AG09309 (cell line): ENCODE results near the gene PICK1.

ENCODE experiments used
- DNase-seq: peaks from one replicate; pipeline ENCODE4 v3.0.0-alpha.2; 2010; ENCODE audit warnings: low read depth
- H3K4me3 ChIP-seq: 2 replicates; pipeline ENCODE4 v1.5.1; 2011; ENCODE audit warnings: mild to moderate bottlenecking, low read depth, low read length, moderate library complexity; ENCODE audit not compliant: control insufficient read depth
- TF ChIP-seq, protein P1 (sequence below): IDR thresholded peaks from 2 replicates; pipeline ENCODE4 v1.5.1; 2011; ENCODE audit warnings: mild to moderate bottlenecking, low read depth, low read length, inconsistent platforms; ENCODE audit not compliant: insufficient read depth, control insufficient read depth; ENCODE audit errors: missing control alignments

The PICK1 gene

DNA sequence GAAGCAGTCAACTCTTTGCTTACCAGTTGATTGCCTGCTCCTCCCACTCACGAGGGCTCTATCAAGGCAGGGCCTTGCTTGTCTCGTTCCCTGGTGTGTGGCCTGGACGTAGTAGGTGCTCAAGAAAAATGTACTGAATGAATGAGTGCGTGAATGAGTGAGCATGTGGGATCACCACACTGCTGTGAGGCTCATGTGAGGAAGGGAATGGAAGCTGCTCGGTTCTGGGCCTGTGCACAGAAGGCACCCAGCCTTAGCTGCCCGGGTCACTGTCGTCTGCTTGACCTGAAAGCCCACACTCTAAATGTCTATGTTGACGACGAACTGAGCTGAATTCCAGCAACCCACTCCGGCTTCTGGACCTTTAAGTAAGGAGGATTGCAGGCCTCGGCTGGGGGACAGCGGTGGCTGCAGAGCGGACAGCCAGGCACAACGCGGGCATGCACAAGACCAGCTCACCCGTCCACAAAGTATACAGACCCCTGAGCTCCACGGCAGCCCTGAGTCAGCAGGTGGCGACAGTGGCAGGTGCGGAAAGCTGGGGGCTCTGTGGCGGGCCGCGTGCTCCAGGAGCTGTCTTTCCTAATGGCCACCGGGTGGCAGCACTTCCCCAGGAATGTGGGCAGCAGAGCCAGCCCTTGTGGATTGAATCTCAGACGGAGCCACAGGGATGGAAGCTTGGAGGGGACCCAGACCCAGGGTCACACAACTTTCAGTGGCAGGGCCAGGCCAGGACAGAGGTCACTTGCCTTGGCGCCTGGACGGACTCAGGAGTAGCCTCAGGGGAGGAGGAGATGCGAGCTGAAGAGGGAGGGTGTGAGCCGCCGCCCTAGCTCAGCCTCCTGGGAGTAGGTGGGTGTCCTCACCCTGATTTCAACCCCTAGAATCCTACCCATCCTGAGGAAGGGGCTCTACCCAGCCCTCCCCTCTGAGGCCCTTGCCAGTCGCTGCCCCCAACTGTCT lies 5.0 kb upstream of the PICK1 start:
- no peak overlapping the region for H3K4me3 ChIP-seq
- TF ChIP-seq, protein P1, sequence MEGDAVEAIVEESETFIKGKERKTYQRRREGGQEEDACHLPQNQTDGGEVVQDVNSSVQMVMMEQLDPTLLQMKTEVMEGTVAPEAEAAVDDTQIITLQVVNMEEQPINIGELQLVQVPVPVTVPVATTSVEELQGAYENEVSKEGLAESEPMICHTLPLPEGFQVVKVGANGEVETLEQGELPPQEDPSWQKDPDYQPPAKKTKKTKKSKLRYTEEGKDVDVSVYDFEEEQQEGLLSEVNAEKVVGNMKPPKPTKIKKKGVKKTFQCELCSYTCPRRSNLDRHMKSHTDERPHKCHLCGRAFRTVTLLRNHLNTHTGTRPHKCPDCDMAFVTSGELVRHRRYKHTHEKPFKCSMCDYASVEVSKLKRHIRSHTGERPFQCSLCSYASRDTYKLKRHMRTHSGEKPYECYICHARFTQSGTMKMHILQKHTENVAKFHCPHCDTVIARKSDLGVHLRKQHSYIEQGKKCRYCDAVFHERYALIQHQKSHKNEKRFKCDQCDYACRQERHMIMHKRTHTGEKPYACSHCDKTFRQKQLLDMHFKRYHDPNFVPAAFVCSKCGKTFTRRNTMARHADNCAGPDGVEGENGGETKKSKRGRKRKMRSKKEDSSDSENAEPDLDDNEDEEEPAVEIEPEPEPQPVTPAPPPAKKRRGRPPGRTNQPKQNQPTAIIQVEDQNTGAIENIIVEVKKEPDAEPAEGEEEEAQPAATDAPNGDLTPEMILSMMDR: peak; percentile 76
- peak; percentile 28 for DNase-seq

DNA sequence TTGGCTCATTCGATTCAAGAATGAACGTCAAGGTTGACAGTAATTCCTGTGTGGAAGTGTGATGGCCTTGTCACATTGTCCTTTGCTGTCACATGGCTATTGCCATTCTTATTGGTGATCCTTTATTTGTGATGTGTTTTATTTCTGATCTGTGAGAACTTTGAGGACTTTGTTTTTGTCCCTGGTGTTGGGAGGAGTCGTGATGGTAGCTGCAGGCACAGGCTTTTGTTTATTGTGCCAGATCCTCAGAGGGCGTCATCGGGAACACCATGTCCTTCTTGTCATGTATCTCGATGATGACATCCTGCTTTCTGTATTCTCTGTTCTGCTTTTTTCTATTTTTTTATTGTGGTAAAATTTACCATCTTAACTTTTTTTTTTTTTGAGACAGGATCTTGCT lies 5.6 kb downstream of the PICK1 start:
- DNase-seq: no peak
- H3K4me3 ChIP-seq: no peak overlapping the region
- TF ChIP-seq, protein P1: no peak

DNA sequence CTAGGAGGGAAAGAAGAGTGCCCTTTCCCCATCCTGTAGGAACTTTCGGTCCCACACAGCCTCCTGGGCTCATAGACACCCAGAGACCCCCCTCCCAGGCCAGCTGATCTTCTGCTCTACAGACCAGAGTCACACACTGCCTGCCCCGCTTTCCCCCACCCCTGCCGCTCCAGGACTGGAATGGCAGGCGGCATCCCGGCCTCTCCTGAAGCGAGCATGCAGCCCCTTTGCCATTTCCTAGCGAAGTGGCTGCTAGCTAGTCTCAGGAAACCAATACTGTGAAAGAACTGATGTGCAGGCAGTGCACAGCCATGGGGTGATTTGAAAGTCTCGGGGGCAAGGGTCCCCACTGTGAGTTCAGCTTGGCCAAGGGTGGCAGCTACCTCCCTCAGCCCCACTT lies 8.3 kb downstream of the PICK1 start:
- TF ChIP-seq, protein P1: no peak
- H3K4me3 ChIP-seq: no peak overlapping the region
- DNase-seq: no peak

DNA sequence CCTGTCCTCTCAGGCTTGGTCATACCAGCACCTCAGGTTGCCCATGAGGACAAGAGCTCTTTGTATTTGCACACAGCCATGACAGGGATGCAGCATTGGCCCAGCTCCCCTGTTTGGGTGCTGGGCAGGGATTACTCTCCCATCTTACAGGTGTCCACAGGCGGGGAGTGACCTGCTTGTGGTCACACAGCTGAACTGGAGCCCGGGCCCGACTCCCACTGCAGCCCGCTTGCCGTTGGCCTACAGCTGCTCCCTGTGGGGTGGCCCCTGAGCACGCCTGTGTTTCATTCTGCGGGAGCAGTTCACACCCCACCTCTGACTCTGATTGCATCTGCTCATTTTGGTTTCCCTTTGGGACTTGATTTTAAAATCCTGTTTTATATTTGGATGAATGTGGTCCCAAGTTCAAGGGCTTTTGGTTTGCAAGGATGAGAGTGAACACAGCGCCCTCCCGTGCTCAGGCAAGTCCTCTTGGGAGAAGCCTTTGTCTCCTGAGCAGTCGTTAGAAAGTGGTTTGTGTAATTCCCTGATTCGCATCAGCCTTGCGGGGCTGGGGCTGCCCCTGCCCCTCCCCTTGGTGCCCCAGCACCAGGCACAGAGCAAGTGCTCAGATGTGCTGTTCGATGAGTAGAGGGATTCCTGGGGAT lies 9.3 kb downstream of the PICK1 start:
- no peak for DNase-seq
- TF ChIP-seq, protein P1: no peak
- no peak overlapping the region for H3K4me3 ChIP-seq

DNA sequence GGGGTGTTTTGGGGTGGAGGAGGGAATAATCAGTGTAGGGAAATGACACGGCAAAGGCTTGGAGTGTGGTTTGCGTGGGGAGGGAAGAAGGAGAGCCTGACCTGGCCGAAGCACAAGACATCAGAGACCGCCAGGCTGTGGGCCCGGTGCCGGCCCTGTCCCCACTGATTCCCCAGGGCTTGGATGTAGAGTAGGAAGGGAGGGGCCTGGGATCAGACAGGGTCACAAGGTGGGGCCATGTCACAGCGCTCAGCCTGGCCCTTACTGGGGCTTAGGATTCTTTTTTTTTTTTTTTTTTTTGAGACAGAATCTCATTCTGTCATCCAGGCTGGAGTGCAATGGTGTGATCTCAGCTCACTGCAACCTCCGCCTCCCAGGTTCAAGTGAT lies 9.8 kb downstream of the PICK1 start:
- DNase-seq: no peak

DNA sequence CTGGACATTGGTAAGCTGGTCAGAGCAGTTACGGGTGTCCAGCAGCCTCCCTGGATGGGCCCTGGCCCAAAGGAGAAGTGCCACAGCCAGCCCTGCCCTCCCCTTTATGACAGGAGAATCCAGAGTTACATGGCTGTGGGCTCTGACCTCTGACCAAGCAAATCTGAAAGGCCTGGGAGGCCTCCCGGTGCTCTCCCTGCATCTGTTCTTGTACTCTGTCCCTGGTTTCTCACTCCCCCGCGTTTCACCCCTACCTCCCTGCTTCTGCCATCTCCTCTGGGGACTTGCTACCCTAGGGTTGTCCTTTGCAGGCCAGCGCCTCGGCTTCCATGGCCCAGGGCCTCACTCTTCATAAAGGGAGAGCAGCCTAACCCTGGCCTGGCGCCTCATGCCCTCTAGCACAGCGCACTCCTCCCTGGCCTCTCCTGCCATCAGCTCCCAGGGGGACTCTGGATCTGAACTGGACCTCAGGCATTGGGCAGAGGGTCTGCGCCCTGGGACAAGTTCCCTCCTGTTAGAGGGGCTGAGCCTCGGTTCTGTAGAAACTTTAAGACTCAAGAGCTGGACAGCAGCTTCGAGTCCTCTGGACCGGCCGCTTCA lies 10.7 kb downstream of the PICK1 start:
- no peak overlapping the region for H3K4me3 ChIP-seq
- DNase-seq: no peak
- TF ChIP-seq, protein P1: no peak

More for the DNA sequence above, 9.8 kb downstream of the PICK1 start:
- H3K4me3 ChIP-seq: no peak overlapping the region
- TF ChIP-seq, protein P1: no peak
